GM12864 (cell line): ENCODE data around the gene KLF15.

Experiments
- DNase-seq: peaks from one replicate; pipeline ENCODE4 v3.0.0-alpha.2; 2011; ENCODE audit warnings: low read depth
- H3K4me3 ChIP-seq: 2 replicates; pipeline ENCODE4 v1.5.1; 2011; ENCODE audit warnings: mild to moderate bottlenecking, low read depth, low read length, control low read depth
- CTCF ChIP-seq: IDR thresholded peaks from 2 replicates; pipeline ENCODE4 v1.5.1; 2011; ENCODE audit warnings: low read depth, mild to moderate bottlenecking, moderate library complexity, low read length, control low read depth, inconsistent platforms; ENCODE audit errors: missing control alignments

Gene KLF15

GRCh38 chr3:126355777-126356372 lies 1.3 kb downstream of the KLF15 start:
- H3K4me3 ChIP-seq: no peak overlapping the region
- TF ChIP-seq CTCF: no peak
- no peak for DNase-seq

GRCh38 chr3:126355251-126355650 lies 2.0 kb downstream of the KLF15 start:
- no peak for TF ChIP-seq CTCF
- H3K4me3 ChIP-seq: no peak overlapping the region
- DNase-seq: no peak

GRCh38 chr3:126354776-126355175 lies 2.4 kb downstream of the KLF15 start:
- DNase-seq: no peak
- no peak overlapping the region for H3K4me3 ChIP-seq
- no peak for TF ChIP-seq CTCF

GRCh38 chr3:126353694-126354321 lies 3.4 kb downstream of the KLF15 start:
- no peak for DNase-seq
- no peak for TF ChIP-seq CTCF
- no peak overlapping the region for H3K4me3 ChIP-seq

GRCh38 chr3:126352476-126353454 lies 4.4 kb downstream of the KLF15 start:
- TF ChIP-seq CTCF: no peak
- no peak overlapping the region for H3K4me3 ChIP-seq
- no peak for DNase-seq

- TF ChIP-seq CTCF: peak; percentile 13
Observed at GRCh38 chr3:126351771-126352475, 5.3 kb downstream of the KLF15 start.

More at GRCh38 chr3:126351771-126352475, 5.3 kb downstream of the KLF15 start:
- no peak overlapping the region for H3K4me3 ChIP-seq
- DNase-seq: no peak
